ENCODE measurements around the gene TRPM3. TPM values are rescaled to one million over a fixed set of nuclear protein-coding genes. Genes with fewer than 3 reads are reported as not detected.

TRPM3 gene
- total RNA-seq, 1 experiment from 2014 or later: under 0.01 TPM

GRCh38 chr9:70488793-70489105 is 632.7 kb downstream of the TRPM3 start:
- no peak for DNase-seq (ENCODE audit: low read depth)

DNA sequence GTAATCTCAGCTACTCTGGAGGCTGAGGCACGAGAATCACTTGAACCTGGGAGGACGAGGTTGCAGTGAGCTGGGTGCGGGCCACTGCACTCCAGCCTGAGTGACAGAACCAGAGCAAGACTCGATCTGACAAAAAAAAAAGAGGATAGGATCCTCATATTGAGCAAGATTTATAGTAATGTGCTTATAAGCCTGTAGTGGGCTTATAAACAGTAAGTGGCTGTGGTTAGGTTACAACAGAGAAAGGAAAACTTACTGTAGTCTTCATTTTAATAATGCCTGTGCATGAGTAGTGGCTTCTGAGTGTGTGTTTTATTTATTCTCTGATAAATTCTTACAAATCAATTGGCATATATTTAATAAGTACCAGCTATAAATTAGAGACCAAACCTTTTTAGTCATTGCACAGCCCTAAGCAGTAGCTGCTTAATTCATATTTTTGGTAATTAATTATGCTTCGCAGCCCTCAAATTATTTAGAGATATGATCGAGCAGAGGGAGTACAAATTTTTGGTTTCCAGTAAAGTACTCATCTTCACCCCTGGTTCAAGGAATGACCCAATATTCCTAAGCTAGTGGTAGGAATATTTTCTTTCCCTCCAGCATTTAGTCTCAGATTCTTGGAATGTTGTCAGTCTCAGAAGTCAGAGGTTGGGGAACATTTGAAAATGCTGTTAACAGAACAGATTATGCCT is 633.2 kb downstream of the TRPM3 start:
- DNase-seq (ENCODE audit: low read depth): no peak

- DNase-seq (ENCODE audit: low read depth): no peak
Measured at GRCh38 chr9:70486127-70486526, 635.3 kb downstream of the TRPM3 start.

DNA sequence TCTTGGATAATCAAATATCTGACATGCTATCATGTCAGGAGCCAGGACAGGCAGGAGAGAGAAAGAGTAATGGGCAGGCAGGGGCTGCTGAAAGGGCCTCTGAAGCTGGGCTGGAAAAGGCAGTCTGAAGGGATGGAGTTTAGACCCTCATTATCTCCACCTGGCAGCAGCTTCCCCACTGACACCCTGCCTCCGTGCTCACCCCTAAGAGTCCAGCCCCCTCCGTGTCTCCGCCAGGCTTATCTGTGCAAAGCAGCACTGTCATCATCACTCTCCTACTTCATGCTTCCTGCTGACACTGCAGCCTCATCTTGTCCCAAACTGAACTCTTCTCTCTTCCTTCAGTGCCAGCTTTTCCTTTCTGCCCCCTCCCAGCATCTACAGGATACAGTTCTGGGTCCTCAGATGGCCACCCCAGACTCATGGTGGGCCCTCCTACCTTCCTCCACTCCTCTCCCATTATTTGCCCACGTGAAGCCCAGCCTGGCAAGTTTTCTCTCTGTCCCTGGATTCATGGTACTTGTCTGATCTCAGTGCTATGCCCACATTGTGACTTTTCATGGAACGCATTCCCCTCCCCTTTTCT is 636.1 kb downstream of the TRPM3 start:
- DNase-seq (ENCODE audit: low read depth): no peak

DNA sequence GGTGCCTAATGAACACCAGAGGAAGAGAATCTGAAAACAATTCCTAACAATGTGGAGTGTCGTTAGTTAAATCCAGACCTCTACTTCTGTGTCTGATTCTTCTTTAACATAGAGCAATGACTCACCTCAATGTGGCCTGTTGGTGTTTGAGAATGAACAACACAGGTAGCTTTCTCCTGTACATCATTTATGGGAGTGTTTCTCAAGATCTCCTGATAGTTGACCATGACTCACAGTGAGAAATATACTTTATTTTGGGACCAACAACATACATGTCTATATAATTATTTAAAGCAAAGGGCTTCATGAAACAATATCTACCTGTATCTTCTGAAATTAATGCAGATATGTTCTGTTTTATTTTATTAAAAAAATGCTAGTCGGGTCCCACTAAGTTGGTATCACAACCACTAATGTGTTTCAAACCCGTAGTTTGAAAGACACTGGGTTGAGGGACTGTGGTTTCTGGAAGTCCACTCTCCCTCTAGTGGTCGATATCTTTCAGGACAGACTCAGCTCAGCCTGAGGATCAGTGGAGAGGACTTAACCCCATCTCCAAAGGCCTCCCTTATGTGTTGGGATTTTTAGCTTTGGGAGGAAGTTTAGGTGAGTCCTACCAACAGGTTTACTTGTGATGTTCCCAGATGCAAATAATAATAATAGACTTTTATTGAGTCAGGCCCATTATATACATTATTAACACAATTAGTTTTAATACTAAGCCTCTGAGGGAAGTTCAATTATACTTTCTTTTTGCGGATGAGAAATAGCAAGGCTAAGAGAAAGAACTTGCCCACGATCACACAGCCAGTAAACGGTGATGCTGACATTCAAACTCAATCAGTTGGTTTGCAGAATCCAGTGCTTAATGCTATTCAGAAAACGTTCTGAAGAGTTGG is 636.9 kb downstream of the TRPM3 start:
- peak; percentile 68 for DNase-seq (ENCODE audit: low read depth)

DNA sequence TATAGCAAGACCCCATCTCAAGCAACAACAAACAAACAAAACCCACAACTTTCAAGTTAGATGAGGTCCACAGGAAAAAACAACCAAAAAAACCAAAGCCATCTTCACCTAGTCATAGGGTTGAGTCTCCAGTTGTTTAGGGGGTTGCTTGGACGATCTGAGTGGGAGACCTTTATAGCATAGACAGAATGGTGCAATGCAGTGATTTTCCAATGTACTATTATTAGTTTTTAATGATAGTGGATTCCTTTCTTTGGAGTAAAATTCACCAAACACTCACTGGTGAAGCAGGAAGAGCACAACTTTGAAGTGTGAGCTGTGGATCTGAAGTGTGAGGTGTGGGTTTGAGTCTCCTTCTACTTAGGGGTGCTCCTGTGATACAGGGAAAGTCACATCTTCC is 640.0 kb downstream of the TRPM3 start:
- no peak for DNase-seq (ENCODE audit: low read depth)

DNA sequence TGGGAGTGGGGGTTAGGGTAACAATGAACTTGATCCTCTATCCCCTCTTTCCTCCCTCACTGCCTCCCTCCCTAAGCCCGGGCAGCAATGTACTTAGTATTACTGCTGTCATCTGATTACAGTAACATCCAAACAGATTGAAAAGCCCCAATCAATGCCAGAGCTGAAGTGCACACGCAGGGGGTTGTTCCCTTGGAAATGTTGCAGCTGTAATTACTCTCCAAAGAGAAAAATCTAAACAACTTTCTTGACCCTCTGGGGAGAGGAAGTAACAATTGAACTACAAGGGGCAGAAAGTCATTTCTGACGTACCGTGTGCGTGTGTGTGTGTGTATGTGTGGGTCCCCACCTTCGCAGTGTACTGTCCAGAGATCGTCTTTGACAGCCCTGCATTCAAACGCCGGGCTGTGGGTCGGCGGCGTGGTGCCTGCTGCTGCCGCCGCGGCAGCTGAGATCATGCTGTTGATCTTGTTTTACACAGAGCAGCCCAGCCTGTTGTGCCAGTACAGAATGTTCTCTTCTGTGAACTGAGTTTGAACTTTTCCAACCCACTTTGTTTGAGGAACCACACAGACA is 640.9 kb downstream of the TRPM3 start:
- DNase-seq (ENCODE audit: low read depth): no peak

DNA sequence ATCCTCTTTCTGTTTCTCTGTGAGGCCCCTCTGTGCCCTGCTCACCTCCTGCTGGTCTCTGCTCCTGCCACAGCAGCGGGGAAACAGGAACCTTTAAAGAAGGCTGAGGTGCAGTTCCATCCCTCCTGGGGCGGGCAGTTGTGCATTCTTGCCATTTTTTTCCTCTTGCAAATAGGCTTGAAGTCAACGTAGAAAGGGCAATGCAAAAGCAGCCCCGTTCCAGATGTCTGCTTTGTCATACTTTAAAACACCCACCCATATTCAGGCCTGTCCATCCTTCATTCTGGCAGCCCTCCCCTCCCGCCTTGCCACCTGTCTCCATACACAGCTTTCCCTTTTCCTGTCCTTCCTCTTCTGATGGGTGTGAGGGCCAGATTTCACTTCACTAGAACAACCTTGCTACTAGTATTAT is 641.5 kb downstream of the TRPM3 start:
- peak; percentile 22 for DNase-seq (ENCODE audit: low read depth)

Data from Daoy (cell line).